ENCODE results near the gene PRRX2.

- TF ChIP-seq, protein P1, sequence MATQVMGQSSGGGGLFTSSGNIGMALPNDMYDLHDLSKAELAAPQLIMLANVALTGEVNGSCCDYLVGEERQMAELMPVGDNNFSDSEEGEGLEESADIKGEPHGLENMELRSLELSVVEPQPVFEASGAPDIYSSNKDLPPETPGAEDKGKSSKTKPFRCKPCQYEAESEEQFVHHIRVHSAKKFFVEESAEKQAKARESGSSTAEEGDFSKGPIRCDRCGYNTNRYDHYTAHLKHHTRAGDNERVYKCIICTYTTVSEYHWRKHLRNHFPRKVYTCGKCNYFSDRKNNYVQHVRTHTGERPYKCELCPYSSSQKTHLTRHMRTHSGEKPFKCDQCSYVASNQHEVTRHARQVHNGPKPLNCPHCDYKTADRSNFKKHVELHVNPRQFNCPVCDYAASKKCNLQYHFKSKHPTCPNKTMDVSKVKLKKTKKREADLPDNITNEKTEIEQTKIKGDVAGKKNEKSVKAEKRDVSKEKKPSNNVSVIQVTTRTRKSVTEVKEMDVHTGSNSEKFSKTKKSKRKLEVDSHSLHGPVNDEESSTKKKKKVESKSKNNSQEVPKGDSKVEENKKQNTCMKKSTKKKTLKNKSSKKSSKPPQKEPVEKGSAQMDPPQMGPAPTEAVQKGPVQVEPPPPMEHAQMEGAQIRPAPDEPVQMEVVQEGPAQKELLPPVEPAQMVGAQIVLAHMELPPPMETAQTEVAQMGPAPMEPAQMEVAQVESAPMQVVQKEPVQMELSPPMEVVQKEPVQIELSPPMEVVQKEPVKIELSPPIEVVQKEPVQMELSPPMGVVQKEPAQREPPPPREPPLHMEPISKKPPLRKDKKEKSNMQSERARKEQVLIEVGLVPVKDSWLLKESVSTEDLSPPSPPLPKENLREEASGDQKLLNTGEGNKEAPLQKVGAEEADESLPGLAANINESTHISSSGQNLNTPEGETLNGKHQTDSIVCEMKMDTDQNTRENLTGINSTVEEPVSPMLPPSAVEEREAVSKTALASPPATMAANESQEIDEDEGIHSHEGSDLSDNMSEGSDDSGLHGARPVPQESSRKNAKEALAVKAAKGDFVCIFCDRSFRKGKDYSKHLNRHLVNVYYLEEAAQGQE (IDR thresholded peaks at IDR 0.05; ENCODE audit: insufficient read depth in 1 of 2, low read depth in 2 of 2, low read length in 2 of 2), result no peak
- TF ChIP-seq POLR2AphosphoS5 (IDR thresholded peaks at IDR 0.05; ENCODE audit: low read depth, low read length) (no peak), TAF1 (IDR thresholded peaks at IDR 0.05; ENCODE audit: borderline replicate concordance, insufficient read depth, low read length) (no peak), SIN3A (IDR thresholded peaks at IDR 0.05; ENCODE audit: borderline replicate concordance, insufficient read depth, low read length) (no peak), FOXP2 (optimal IDR thresholded peaks at IDR 0.05; ENCODE audit: borderline replicate concordance, extremely low read depth, extremely low read length, insufficient read depth) (no peak)
These were observed 70.9 kb downstream of the PRRX2 start for GRCh38 chr9:129736334-129736733.

Measured in PFSK-1 (cell line).